PC-3 (cell line): ENCODE data around the gene CES2. TPM values are rescaled to one million over a fixed set of nuclear protein-coding genes. Genes with fewer than 3 reads are reported as not detected.
"Not testable (repeated sequence)": the region's sequence is repeated elsewhere in the genome, so short reads cannot be mapped to it uniquely, and the experiment has no call there.

Source experiments
- ATAC-seq: fragments of 200-7000 bp; cut with Tn5 transposase; 2 replicates; pipeline ENCODE4 v1.9.1; 2020; ENCODE audit warnings: mild to moderate bottlenecking, moderate library complexity
- BruUV-seq: library from RNA; stranded (reverse); fragments of 400-500 nt; replicated peaks from 2 replicates; lab custom pipeline; 2021; lab: Mats Ljungman, UMichigan
- CTCF ChIA-PET: fragments of 300-600 bp; sonication (Branson Sonifier 250); formaldehyde crosslinking; loops from one replicate; lab custom pipeline; 2022; ENCODE audit warnings: antibody characterized with exemption; lab: Charles Lee
- POLR2A ChIA-PET: fragments of 300-600 bp; sonication (Branson Sonifier 250); formaldehyde crosslinking; loops from one replicate; lab custom pipeline; 2022; ENCODE audit warnings: antibody characterized with exemption; ENCODE audit not compliant: unreplicated experiment; lab: Charles Lee
- DNase-seq: peaks from one replicate; pipeline ENCODE4 v3.0.0-alpha.2; 2015
- H2AFZ ChIP-seq: fragments of 300-600 bp; sonication (generic); 2 replicates; pipeline ENCODE4 v1.6.0; 2016; ENCODE audit warnings: antibody characterized with exemption, low read length
- H3F3A ChIP-seq: fragments of 300-600 bp; sonication (generic); one replicate; pipeline ENCODE4 v1.6.0; 2017; ENCODE audit warnings: antibody characterized with exemption, low read length, control low read depth, mild to moderate bottlenecking; ENCODE audit not compliant: unreplicated experiment
- H3K27ac ChIP-seq: fragments of 300-600 bp; sonication (generic); 2 replicates; pipeline ENCODE4 v1.5.1; 2016; ENCODE audit warnings: mild to moderate bottlenecking, low read length
- H3K27me3 ChIP-seq: fragments of 300-600 bp; sonication (generic); 2 replicates; pipeline ENCODE4 v1.6.1; 2016; ENCODE audit warnings: low read length, mixed read lengths
- H3K36me3 ChIP-seq: fragments of 300-600 bp; sonication (generic); 2 replicates; pipeline ENCODE4 v1.6.1; 2016; ENCODE audit warnings: low read depth, mixed run types, low read length, mixed read lengths
- H3K4me1 ChIP-seq: fragments of 300-600 bp; sonication (generic); 2 replicates; pipeline ENCODE4 v1.5.1; 2016; ENCODE audit warnings: low read length; ENCODE audit not compliant: insufficient read depth
- H3K4me2 ChIP-seq: fragments of 300-600 bp; sonication (generic); 2 replicates; pipeline ENCODE4 v1.6.0; 2016; ENCODE audit warnings: low read length
- H3K4me3 ChIP-seq: fragments of 300-600 bp; sonication (generic); 2 replicates; pipeline ENCODE4 v1.5.1; 2016; ENCODE audit warnings: mild to moderate bottlenecking, low read length, mixed read lengths
- H3K79me2 ChIP-seq: fragments of 300-600 bp; sonication (generic); 2 replicates; pipeline ENCODE4 v1.6.1; 2017; ENCODE audit warnings: low read length, mixed read lengths
- H3K9ac ChIP-seq: fragments of 300-600 bp; sonication (generic); 2 replicates; pipeline ENCODE4 v1.6.0; 2016; ENCODE audit warnings: mild to moderate bottlenecking, low read length
- H3K9me2 ChIP-seq: fragments of 300-600 bp; sonication (generic); replicated peaks from 2 replicates; pipeline ENCODE4 v1.6.1; 2016; ENCODE audit warnings: mixed run types, low read length, mixed read lengths
- H3K9me3 ChIP-seq: fragments of 300-600 bp; sonication (generic); 2 replicates; pipeline ENCODE4 v1.6.1; 2016; ENCODE audit warnings: low read length, mixed read lengths
- H4K20me1 ChIP-seq: fragments of 300-600 bp; sonication (generic); 2 replicates; pipeline ENCODE4 v1.6.1; 2016; ENCODE audit warnings: low read length, mixed read lengths
- CTCF ChIP-seq: fragments of 300-600 bp; sonication (generic); conservative IDR thresholded peaks from 2 replicates; pipeline ENCODE4 v1.5.1; 2017; ENCODE audit warnings: antibody characterized with exemption, low read depth, mild to moderate bottlenecking, low read length
- EZH2 ChIP-seq: fragments of 300-600 bp; sonication (generic); IDR thresholded peaks from one replicate; pipeline ENCODE4 v1.6.1; 2017; ENCODE audit warnings: antibody characterized with exemption, mild to moderate bottlenecking, low read length; ENCODE audit not compliant: unreplicated experiment
- EZH2phosphoT487 ChIP-seq: fragments of 300-600 bp; sonication (generic); IDR thresholded peaks from 2 replicates; pipeline ENCODE4 v1.6.1; 2018; ENCODE audit warnings: mild to moderate bottlenecking, antibody characterized with exemption, low read length, borderline replicate concordance
- intact Hi-C: fragments of 100-400 bp; cut with micrococcal nuclease; formaldehyde crosslinking; loops from 2 replicates; pipeline ENCODE4 v1.9.0; 2023
- total RNA-seq: library from RNA; depleted of rRNA; stranded (reverse); fragments of >200 nt; gene quantifications from 2 replicates; pipeline ENCODE4 v1.2.3, GENCODE V29; 2014

Gene CES2
- total RNA-seq, 1 experiment from 2014 or later: 15.8 TPM

GRCh38 chr16:66973716-66974115 is 38.4 kb downstream of the CES2 start:
- Histone ChIP-seq H3K36me3 (no peaks in the 10 kb centered on the region), H3K27me3 (no peaks in the 10 kb centered on the region), H3K9me3 (no peaks in the 10 kb centered on the region), H3K4me1 (no peaks in the 10 kb centered on the region), H3K4me2 (no peak overlapping the region), H2AFZ (no peak overlapping the region), H3K9ac (no peak overlapping the region), H4K20me1 (no peaks in the 10 kb centered on the region), H3F3A (no peaks in the 10 kb centered on the region), H3K4me3 (no peak overlapping the region), H3K27ac (no peak overlapping the region), H3K9me2 (no peaks in the 10 kb centered on the region), H3K79me2 (no peaks in the 10 kb centered on the region)
- TF ChIP-seq EZH2phosphoT487: no peak
- no peak for TF ChIP-seq CTCF
- TF ChIP-seq EZH2: no peak
- ChIA-PET CTCF (no interaction called here), POLR2A (no interaction called here)
- no peak for DNase-seq
- no TSS peak for BruUV-seq
- no peak for ATAC-seq
- intact Hi-C loops: no loop called here

GRCh38 chr16:66974156-66974931 is 39.0 kb downstream of the CES2 start:
- H3K9me3 ChIP-seq, H3K4me2 ChIP-seq, ATAC-seq, H3K36me3 ChIP-seq, H3F3A ChIP-seq, H3K4me3 ChIP-seq, H3K27ac ChIP-seq, H3K9me2 ChIP-seq, H4K20me1 ChIP-seq, H3K27me3 ChIP-seq, H3K79me2 ChIP-seq, H3K9ac ChIP-seq, POLR2A ChIA-PET, H2AFZ ChIP-seq, H3K4me1 ChIP-seq, DNase-seq, BruUV-seq, intact Hi-C loops: not testable (repeated sequence)
- CTCF ChIA-PET: interaction anchor here (0.7 kb wide), 1 partner anchor 174 kb away, joined by 3 read pairs; no protein-coding TSS in a partner anchor

GRCh38 chr16:66974932-66975246 is 39.6 kb downstream of the CES2 start:
- H3K4me3 ChIP-seq, H3K9me3 ChIP-seq, H3F3A ChIP-seq, BruUV-seq, H3K4me1 ChIP-seq, ATAC-seq, POLR2A ChIA-PET, DNase-seq, H3K79me2 ChIP-seq, H3K27me3 ChIP-seq, H3K36me3 ChIP-seq, H4K20me1 ChIP-seq, intact Hi-C loops, H3K4me2 ChIP-seq, H3K27ac ChIP-seq, H3K9ac ChIP-seq, H3K9me2 ChIP-seq, H2AFZ ChIP-seq: not testable (repeated sequence)
- CTCF ChIA-PET: interaction anchor here (0.6 to 0.7 kb wide), 2 partner anchors 48 to 175 kb away, joined by 3 read pairs; no protein-coding TSS in a partner anchor
